ENCODE data around the gene CDK5RAP1.

DNA sequence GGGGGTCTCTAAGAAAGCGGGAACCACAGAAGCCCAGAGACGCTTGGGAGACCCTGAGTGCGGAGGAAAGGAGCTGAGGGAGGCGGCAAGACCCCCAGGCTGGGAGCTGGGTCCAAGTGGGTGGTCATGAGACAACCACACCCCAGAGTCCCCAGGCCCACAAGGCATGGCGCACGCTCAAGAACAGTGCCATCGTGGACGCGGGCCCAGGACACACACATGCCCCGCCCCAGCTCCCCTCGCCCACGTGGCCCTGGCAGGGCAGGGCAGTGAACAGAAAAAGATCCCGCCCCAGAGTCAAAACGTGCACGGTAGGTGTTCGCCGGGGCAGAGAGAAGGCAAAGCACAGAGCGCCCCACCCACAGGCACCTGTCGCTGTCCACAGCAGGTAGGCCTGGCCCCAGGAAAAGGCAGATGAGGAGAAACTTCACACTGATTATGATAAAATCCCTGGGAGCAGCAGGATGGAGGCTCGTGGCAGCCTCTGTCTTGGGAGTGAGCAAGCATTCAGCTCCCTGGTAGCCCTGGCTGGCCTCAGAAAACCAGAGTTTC is 68.3 kb downstream of the CDK5RAP1 start:
- TF ChIP-seq POLR2AphosphoS5 (IDR thresholded peaks at IDR 0.05) = no peak
- TF ChIP-seq, protein P1, sequence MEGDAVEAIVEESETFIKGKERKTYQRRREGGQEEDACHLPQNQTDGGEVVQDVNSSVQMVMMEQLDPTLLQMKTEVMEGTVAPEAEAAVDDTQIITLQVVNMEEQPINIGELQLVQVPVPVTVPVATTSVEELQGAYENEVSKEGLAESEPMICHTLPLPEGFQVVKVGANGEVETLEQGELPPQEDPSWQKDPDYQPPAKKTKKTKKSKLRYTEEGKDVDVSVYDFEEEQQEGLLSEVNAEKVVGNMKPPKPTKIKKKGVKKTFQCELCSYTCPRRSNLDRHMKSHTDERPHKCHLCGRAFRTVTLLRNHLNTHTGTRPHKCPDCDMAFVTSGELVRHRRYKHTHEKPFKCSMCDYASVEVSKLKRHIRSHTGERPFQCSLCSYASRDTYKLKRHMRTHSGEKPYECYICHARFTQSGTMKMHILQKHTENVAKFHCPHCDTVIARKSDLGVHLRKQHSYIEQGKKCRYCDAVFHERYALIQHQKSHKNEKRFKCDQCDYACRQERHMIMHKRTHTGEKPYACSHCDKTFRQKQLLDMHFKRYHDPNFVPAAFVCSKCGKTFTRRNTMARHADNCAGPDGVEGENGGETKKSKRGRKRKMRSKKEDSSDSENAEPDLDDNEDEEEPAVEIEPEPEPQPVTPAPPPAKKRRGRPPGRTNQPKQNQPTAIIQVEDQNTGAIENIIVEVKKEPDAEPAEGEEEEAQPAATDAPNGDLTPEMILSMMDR (IDR thresholded peaks at IDR 0.05) = no peak
- no peak for TF ChIP-seq POLR2A (IDR thresholded peaks at IDR 0.05)
